DND-41 (cell line): Measurements from ENCODE around the gene KCND3.

ENCODE experiments used
- ATAC-seq: fragments of 200-7000 bp; cut with Tn5 transposase; 3 replicates; pipeline ENCODE4 v1.9.1; 2021; ENCODE audit warnings: low read depth; ENCODE audit not compliant: insufficient read depth
- DNase-seq: peaks from one replicate; pipeline ENCODE4 v3.0.0-alpha.2; 2020
- H2AFZ ChIP-seq: 2 replicates; pipeline ENCODE4 v1.6.0; 2012; ENCODE audit warnings: low read depth, low read length
- H3K27ac ChIP-seq: 2 replicates; pipeline ENCODE4 v1.5.1; 2012; ENCODE audit warnings: low read length, inconsistent platforms
- H3K27me3 ChIP-seq: fragments of 200-600 bp; sonication (generic); 2 replicates; pipeline ENCODE4 v1.6.0; 2012; ENCODE audit warnings: low read length, mild to moderate bottlenecking, inconsistent platforms; ENCODE audit not compliant: insufficient read depth, poor library complexity
- H3K36me3 ChIP-seq: 2 replicates; pipeline ENCODE4 v1.5.1; 2012; ENCODE audit warnings: low read length, inconsistent platforms; ENCODE audit not compliant: insufficient read depth
- H3K4me1 ChIP-seq: 2 replicates; pipeline ENCODE4 v1.5.1; 2012; ENCODE audit warnings: mild to moderate bottlenecking, low read length; ENCODE audit not compliant: insufficient read depth
- H3K4me2 ChIP-seq: 2 replicates; pipeline ENCODE4 v1.6.0; 2012; ENCODE audit warnings: mild to moderate bottlenecking, moderate library complexity, low read length, inconsistent platforms; ENCODE audit not compliant: insufficient read depth
- H3K4me3 ChIP-seq, 2 experiments: fragments of 200-600 bp in 1 of 2; shearing (Covaris generic) in 1 of 2; 2 replicates each; pipeline ENCODE4 v1.5.1; 2012 to 2016; ENCODE audit warnings: inconsistent platforms in 2 of 2, low read length in 2 of 2, mild to moderate bottlenecking in 2 of 2, low read depth in 1 of 2, moderate library complexity in 1 of 2
- H3K79me2 ChIP-seq: 2 replicates; pipeline ENCODE4 v1.6.0; 2012; ENCODE audit warnings: low read length, inconsistent platforms; ENCODE audit not compliant: insufficient read depth
- H3K9ac ChIP-seq: 2 replicates; pipeline ENCODE4 v1.6.0; 2012; ENCODE audit warnings: low read depth, mild to moderate bottlenecking, inconsistent platforms, low read length, moderate library complexity
- H3K9me3 ChIP-seq: 2 replicates; pipeline ENCODE4 v1.5.1; 2012; ENCODE audit warnings: low read length, moderate library complexity, mild to moderate bottlenecking, inconsistent platforms; ENCODE audit not compliant: insufficient read depth, severe bottlenecking
- H4K20me1 ChIP-seq: 2 replicates; pipeline ENCODE4 v1.6.0; 2012; ENCODE audit warnings: low read length; ENCODE audit not compliant: insufficient read depth
- CTCF ChIP-seq: IDR thresholded peaks from 2 replicates; pipeline ENCODE4 v1.5.1; 2012; ENCODE audit warnings: borderline replicate concordance, low read length, moderate library complexity, mild to moderate bottlenecking; ENCODE audit not compliant: poor library complexity, severe bottlenecking; ENCODE audit errors: extremely low read depth
- EZH2 ChIP-seq: IDR thresholded peaks from 3 replicates; pipeline ENCODE4 v1.6.1; 2012; ENCODE audit warnings: borderline replicate concordance, low read depth, mild to moderate bottlenecking, moderate library complexity, low read length, inconsistent platforms; ENCODE audit not compliant: severe bottlenecking

The KCND3 gene

GRCh38 chr1:111988377-111988742 lies 1.1 kb downstream of the KCND3 start:
- no peaks in the 10 kb centered on the region for H3K36me3 ChIP-seq
- no peaks in the 10 kb centered on the region for H3K79me2 ChIP-seq
- H4K20me1 ChIP-seq = no peaks in the 10 kb centered on the region
- H3K9ac ChIP-seq = no peak overlapping the region
- DNase-seq (no peak), ATAC-seq (no peak)
- H3K4me2 ChIP-seq = no peak overlapping the region
- no peak overlapping the region for H3K4me3 ChIP-seq
- H3K27me3 ChIP-seq = no peaks in the 10 kb centered on the region
- H3K4me1 ChIP-seq = no peaks in the 10 kb centered on the region
- no peaks in the 10 kb centered on the region for H3K9me3 ChIP-seq
- TF ChIP-seq EZH2 = no peak
- TF ChIP-seq CTCF = no peak
- H2AFZ ChIP-seq = no peak overlapping the region
- H3K27ac ChIP-seq = no peak overlapping the region

- ATAC-seq (no peak), DNase-seq (no peak)
- Histone ChIP-seq H3K79me2 (no peaks in the 10 kb centered on the region), H3K36me3 (no peaks in the 10 kb centered on the region), H3K27me3 (no peaks in the 10 kb centered on the region), H3K9ac (no peak overlapping the region), H3K4me1 (no peaks in the 10 kb centered on the region), H3K9me3 (no peaks in the 10 kb centered on the region), H3K27ac (no peak overlapping the region), H2AFZ (no peak overlapping the region), H3K4me2 (no peak overlapping the region), H3K4me3 (no peak overlapping the region), H4K20me1 (no peaks in the 10 kb centered on the region)
- TF ChIP-seq CTCF = no peak
- no peak for TF ChIP-seq EZH2
Measured at GRCh38 chr1:111987502-111987901, 2.0 kb downstream of the KCND3 start.

GRCh38 chr1:111983500-111983899 lies 6.0 kb downstream of the KCND3 start:
- Histone ChIP-seq H3K27me3 (peaks cover 1% of the 10 kb centered on the region), H3K9me3 (no peaks in the 10 kb centered on the region), H3K4me1 (no peaks in the 10 kb centered on the region), H3K9ac (no peak overlapping the region), H3K4me3 (no peak overlapping the region), H3K4me2 (no peak overlapping the region), H3K36me3 (no peaks in the 10 kb centered on the region), H4K20me1 (no peaks in the 10 kb centered on the region), H3K79me2 (no peaks in the 10 kb centered on the region), H2AFZ (no peak overlapping the region), H3K27ac (no peak overlapping the region)
- DNase-seq (no peak), ATAC-seq (no peak)
- TF ChIP-seq CTCF (no peak), EZH2 (no peak)

- no peaks in the 10 kb centered on the region for H3K79me2 ChIP-seq
- no peak overlapping the region for H2AFZ ChIP-seq
- H3K36me3 ChIP-seq = no peaks in the 10 kb centered on the region
- no peak overlapping the region for H3K27ac ChIP-seq
- DNase-seq (no peak), ATAC-seq (no peak)
- H4K20me1 ChIP-seq = no peaks in the 10 kb centered on the region
- no peak overlapping the region for H3K4me3 ChIP-seq
- no peaks in the 10 kb centered on the region for H3K4me1 ChIP-seq
- H3K9ac ChIP-seq = no peak overlapping the region
- no peaks in the 10 kb centered on the region for H3K9me3 ChIP-seq
- TF ChIP-seq CTCF (no peak), EZH2 (no peak)
- no peak overlapping the region for H3K4me2 ChIP-seq
- peaks cover 4% of the 10 kb centered on the region for H3K27me3 ChIP-seq
Measured at GRCh38 chr1:111982428-111982827, 7.0 kb downstream of the KCND3 start.
